ENCODE results near the gene ACTRT2.

DNA sequence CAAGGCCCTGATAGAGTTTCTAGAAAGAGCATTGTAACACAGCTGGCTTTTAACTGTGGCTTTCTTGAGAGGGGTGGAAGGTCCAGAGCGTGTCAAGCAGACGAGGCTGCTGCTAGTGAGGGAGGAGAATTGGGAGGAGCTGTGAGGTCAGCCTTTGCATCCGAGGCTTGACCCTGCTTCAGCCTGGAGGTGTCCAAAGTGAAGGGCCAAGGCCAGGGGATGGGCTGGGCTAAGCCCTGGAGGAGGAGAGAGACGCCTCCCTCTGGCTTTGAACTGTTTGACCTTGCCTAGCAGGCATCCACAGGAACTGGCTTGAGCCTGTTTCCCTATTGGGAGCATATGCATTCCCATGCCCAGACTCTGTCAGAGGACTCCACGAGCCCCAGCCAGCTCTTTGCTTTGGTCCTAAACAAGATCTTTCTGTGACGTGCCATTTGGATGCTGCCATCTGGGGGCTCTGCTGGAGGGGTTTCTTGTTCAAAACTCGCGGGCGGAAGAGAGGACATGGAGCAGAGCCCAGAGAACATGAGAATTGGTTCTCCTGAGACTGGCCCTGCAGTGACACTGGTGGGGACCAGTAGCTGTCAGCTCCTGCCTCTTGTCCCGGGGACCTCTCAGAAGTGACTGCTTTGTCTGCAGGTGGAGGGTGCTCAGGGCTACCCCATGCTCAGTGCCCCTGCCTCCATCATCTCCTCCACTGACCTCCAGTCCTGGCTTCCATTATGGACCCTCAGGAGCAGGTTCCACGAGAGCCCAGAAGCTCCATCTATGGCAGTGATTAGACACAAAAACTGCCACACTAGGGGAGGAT lies 5.5 kb downstream of the ACTRT2 start:
- no peak for TF ChIP-seq ZNF274 (IDR thresholded peaks at IDR 0.05; ENCODE audit: low read depth, low read length)
- TF ChIP-seq YY1 (IDR thresholded peaks at IDR 0.05; ENCODE audit: insufficient read depth, insufficient read length) = no peak

Measured in NT2/D1 (cell line).